Spleen (tissue), 7 donors: Measurements from ENCODE around the gene FRYL.

Experiments used
- CTCF ChIP-seq, 11 experiments: fragments of 200-600 bp in 7 of 11; fragments of 450-650 bp in 4 of 11; sonication (generic) in 4 of 11; IDR thresholded peaks in 8 of 11; conservative IDR thresholded peaks in 3 of 11; 1 replicate in 7 of 11; 2 replicates in 4 of 11; pipeline versions ENCODE4 v1.4.0 to v1.8.0; 2016 to 2021; ENCODE audit warnings: antibody characterized with exemption in 11 of 11, inconsistent platforms in 4 of 11, mild to moderate bottlenecking in 1 of 11
- POLR2A ChIP-seq, 3 donors: fragments of 450-650 bp; IDR thresholded peaks; one replicate each; pipeline ENCODE4 v1.5.1; 2017; ENCODE audit warnings: antibody characterized with exemption in 3 of 3, mild to moderate bottlenecking in 1 of 3
- donor health status: DM: no; HTN: no; CAD: no; lungs with moderate emphysema.
- donor health status: DM: no; HTN: no; CAD: no.
- donor health status: DM: no; HTN: no; CAD: no.

GRCh38 chr4:48636911-48637310 lies 143.2 kb downstream of the FRYL start:
- TF ChIP-seq CTCF (IDR thresholded peaks at IDR 0.05 in 8 of 11, conservative IDR thresholded peaks at IDR 0.05 in 3 of 11) (no peak), POLR2A (IDR thresholded peaks at IDR 0.05) (no peak)
